AG04450 (cell line): Measurements from ENCODE around the gene CBX2. TPM values are rescaled to one million over a fixed set of nuclear protein-coding genes. Genes with fewer than 3 reads are reported as not detected.

ENCODE experiments used
- CTCF ChIA-PET: fragments of 300-600, 350-600 bp; formaldehyde crosslinking; extraction: SDS; loops from one replicate; lab custom pipeline; 2022; ENCODE audit warnings: antibody characterized with exemption, inconsistent platforms; lab: Charles Lee
- POLR2A ChIA-PET: fragments of 350-600 bp; formaldehyde crosslinking; extraction: SDS; loops from one replicate; lab custom pipeline; 2021; ENCODE audit warnings: antibody characterized with exemption, inconsistent platforms; lab: Yijun Ruan, JAX
- DNase-seq: peaks from one replicate; pipeline ENCODE4 v3.0.0-alpha.2; 2011; ENCODE audit warnings: low read depth, low spot score
- H3K27ac ChIP-seq: one replicate; pipeline ENCODE4 v1.5.1; 2012; ENCODE audit warnings: low read depth, low read length, control low read depth
- H3K27me3 ChIP-seq: one replicate; pipeline ENCODE4 v1.6.0; 2012; ENCODE audit warnings: low read length; ENCODE audit not compliant: control insufficient read depth, insufficient read depth
- H3K4me3 ChIP-seq: 2 replicates; pipeline ENCODE4 v1.5.1; 2011; ENCODE audit warnings: mild to moderate bottlenecking, low read depth, low read length, control low read depth
- H3K9me3 ChIP-seq: 2 replicates; pipeline ENCODE4 v1.5.1; 2012; ENCODE audit warnings: low read length; ENCODE audit not compliant: control insufficient read depth, insufficient read depth
- polyA plus RNA-seq: library from polyadenylated mRNA; depleted of rRNA; stranded (reverse); fragments of >200 nt; gene quantifications from 2 replicates; pipeline ENCODE4 v1.2.3, GENCODE V29; 2011
- TF ChIP-seq, protein P1 (sequence below): IDR thresholded peaks from 2 replicates; pipeline ENCODE4 v1.5.1; 2011; ENCODE audit warnings: low read depth, low read length, control low read depth, inconsistent platforms

CBX2 gene
- polyA plus RNA-seq, 1 experiment: 2.3 TPM

DNA sequence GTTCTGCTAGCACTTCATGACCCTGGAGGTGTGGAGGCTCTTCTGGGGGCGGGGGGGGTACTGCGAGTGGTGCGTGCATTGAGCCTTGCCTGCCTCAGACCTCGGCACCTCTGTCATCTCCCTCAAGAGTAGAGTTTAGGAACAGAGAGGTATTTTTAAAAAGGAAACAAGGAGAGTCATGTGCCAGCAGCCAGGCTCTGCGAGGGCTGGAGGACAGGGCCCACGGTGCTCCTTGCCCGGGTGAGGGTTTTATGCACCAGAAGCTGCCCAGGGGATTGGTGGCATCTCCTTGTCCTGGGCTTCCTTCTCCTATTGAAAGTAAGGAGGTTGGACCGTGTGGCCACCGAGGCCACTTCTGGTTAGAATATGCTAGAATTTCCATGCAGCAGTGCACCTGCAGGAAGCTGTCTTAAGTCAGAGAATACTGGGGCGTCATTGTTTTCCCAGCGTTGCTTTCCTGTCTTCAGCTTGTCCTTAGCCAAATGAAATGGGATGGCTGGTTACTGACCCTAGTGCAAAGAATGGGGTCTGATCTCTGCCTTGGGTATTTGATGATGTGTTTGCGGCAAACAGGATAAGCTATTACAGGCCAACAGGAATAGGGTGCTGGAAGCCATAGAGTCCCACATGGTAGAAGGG, 3.2 kb downstream of the CBX2 start:
- DNase-seq: no peak
- POLR2A ChIA-PET: no interaction called here
- H3K27ac ChIP-seq: no peak overlapping the region
- H3K9me3 ChIP-seq: no peaks in the 10 kb centered on the region; the same call in 1 of the 2 replicates
- no peak overlapping the region for H3K4me3 ChIP-seq
- CTCF ChIA-PET: interaction anchor here (1.0 kb wide), 1 partner anchor 8 kb away, joined by 3 read pairs; no protein-coding TSS in a partner anchor
- TF ChIP-seq, protein P1, sequence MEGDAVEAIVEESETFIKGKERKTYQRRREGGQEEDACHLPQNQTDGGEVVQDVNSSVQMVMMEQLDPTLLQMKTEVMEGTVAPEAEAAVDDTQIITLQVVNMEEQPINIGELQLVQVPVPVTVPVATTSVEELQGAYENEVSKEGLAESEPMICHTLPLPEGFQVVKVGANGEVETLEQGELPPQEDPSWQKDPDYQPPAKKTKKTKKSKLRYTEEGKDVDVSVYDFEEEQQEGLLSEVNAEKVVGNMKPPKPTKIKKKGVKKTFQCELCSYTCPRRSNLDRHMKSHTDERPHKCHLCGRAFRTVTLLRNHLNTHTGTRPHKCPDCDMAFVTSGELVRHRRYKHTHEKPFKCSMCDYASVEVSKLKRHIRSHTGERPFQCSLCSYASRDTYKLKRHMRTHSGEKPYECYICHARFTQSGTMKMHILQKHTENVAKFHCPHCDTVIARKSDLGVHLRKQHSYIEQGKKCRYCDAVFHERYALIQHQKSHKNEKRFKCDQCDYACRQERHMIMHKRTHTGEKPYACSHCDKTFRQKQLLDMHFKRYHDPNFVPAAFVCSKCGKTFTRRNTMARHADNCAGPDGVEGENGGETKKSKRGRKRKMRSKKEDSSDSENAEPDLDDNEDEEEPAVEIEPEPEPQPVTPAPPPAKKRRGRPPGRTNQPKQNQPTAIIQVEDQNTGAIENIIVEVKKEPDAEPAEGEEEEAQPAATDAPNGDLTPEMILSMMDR: no peak
- H3K27me3 ChIP-seq: peaks cover 15% of the 10 kb centered on the region

DNA sequence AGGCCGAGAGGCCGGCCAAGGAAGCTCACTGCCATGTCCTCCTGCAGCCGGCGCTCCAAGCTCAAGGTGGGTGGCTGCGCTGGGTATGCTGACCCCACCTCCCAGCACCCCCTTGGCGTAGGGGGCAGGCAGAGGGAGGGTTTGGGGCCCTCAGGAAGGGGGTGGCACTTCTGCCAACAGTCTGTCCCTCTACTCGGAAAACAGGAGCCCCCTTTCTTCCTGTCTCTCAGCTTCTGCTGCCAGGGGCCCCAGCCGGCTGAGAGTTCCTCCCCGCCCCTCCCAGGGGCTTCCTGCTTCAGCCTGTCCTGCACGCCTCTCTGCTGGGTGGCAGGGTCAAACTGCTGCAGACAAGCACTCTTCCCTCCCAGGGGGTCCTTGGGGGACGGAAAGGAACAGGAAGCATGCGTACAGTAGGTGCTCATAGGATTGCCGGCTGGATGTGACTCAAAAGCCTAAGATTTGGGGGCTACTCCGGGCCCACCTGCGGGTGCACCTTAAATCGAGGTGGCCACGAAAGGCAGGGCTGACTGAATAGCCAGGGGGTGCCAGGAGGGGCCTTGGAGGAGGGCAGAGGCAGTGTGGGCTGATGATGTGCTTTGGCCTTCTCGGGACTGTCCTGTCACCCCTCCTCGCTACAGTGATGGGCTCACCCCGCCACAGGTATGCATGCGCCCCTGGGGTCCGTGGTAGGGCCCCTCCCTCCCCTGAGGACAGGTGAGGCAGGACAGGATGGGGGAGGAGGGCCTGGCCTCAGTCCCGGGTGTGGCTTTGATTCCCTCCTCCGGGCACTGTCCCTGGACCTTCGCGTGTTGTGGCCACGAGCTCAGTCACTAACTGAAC, 4.0 kb downstream of the CBX2 start:
- TF ChIP-seq, protein P1: no peak
- no peak for DNase-seq
- no peak overlapping the region for H3K27ac ChIP-seq
- ChIA-PET CTCF (interaction anchor here (1.0 kb wide), 1 partner anchor 7 kb away, joined by 3 read pairs; no protein-coding TSS in a partner anchor), POLR2A (no interaction called here)
- no peaks in the 10 kb centered on the region; the same call in 1 of the 2 replicates for H3K9me3 ChIP-seq
- H3K4me3 ChIP-seq: no peak overlapping the region
- peaks cover 8% of the 10 kb centered on the region for H3K27me3 ChIP-seq

DNA sequence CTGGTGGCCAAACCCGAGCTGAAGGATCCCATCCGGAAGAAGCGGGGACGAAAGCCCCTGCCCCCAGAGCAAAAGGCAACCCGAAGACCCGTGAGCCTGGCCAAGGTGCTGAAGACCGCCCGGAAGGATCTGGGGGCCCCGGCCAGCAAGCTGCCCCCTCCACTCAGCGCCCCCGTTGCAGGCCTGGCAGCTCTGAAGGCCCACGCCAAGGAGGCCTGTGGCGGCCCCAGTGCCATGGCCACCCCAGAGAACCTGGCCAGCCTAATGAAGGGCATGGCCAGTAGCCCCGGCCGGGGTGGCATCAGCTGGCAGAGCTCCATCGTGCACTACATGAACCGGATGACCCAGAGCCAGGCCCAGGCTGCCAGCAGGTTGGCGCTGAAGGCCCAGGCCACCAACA, 5.9 kb downstream of the CBX2 start:
- H3K27me3 ChIP-seq: peaks cover 17% of the 10 kb centered on the region
- H3K9me3 ChIP-seq: no peaks in the 10 kb centered on the region; the same call in 1 of the 2 replicates
- CTCF ChIA-PET: no interaction called here
- DNase-seq: no peak
- H3K4me3 ChIP-seq: no peak overlapping the region
- POLR2A ChIA-PET: no interaction called here
- TF ChIP-seq, protein P1: no peak
- H3K27ac ChIP-seq: no peak overlapping the region

DNA sequence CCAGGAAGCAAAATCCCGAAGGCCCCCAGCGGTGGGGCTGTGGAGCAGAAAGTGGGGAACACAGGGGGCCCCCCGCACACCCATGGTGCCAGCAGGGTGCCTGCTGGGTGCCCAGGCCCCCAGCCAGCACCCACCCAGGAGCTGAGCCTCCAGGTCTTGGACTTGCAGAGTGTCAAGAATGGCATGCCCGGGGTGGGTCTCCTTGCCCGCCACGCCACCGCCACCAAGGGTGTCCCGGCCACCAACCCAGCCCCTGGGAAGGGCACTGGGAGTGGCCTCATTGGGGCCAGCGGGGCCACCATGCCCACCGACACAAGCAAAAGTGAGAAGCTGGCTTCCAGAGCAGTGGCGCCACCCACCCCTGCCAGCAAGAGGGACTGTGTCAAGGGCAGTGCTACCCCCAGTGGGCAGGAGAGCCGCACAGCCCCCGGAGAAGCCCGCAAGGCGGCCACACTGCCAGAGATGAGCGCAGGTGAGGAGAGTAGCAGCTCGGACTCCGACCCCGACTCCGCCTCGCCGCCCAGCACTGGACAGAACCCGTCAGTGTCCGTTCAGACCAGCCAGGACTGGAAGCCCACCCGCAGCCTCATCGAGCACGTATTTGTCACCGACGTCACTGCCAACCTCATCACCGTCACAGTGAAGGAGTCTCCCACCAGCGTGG, 6.5 kb downstream of the CBX2 start:
- ChIA-PET CTCF (no interaction called here), POLR2A (no interaction called here)
- no peak for DNase-seq
- Histone ChIP-seq H3K27ac (no peak overlapping the region), H3K4me3 (no peak overlapping the region), H3K9me3 (no peaks in the 10 kb centered on the region; the same call in 1 of the 2 replicates), H3K27me3 (peaks cover 23% of the 10 kb centered on the region)
- TF ChIP-seq, protein P1: no peak
